ENCODE measurements around the gene WDR41. TPM values are rescaled to one million over a fixed set of nuclear protein-coding genes. Genes with fewer than 3 reads are reported as not detected.

The WDR41 gene
- total RNA-seq, 1 experiment from 2014 or later = 25.2 TPM

- Histone ChIP-seq H3K9me3 (ENCODE audit: insufficient read depth, low read depth) (no peaks in the 10 kb centered on the region), H3K79me2 (ENCODE audit: low read depth) (no peaks in the 10 kb centered on the region), H3K4me1 (replicated peaks; ENCODE audit: insufficient read depth) (no peaks in the 10 kb centered on the region), H3K27ac (no peak overlapping the region), H3K27me3 (ENCODE audit: insufficient read depth, low read depth) (no peaks in the 10 kb centered on the region), H3K36me3 (ENCODE audit: low read depth) (no peaks in the 10 kb centered on the region; the same call in 1 of the 2 replicates), H3K4me2 (no peak overlapping the region), H3K4me3 (no peak overlapping the region), H2AFZ (no peak overlapping the region), H3K9me2 (ENCODE audit: insufficient read depth) (no peaks in the 10 kb centered on the region), H3F3A (ENCODE audit: insufficient read depth, low read depth) (no peaks in the 10 kb centered on the region), H4K20me1 (ENCODE audit: insufficient read depth) (no peaks in the 10 kb centered on the region)
- TF ChIP-seq CTCF (conservative IDR thresholded peaks at IDR 0.05) = no peak
- TF ChIP-seq EZH2 (IDR thresholded peaks at IDR 0.05; ENCODE audit: low read depth) = no peak
- CTCF ChIA-PET = no interaction called here
- DNase-seq = no peak
- no TSS peak for BruUV-seq (replicated peaks)
- intact Hi-C loops (cut with micrococcal nuclease; ENCODE audit: unreplicated experiment) = no loop called here
- POLR2A ChIA-PET (ENCODE audit: unreplicated experiment) = no interaction called here
Observed at GRCh38 chr5:77449981-77450380, 42.1 kb downstream of the WDR41 start.

- Histone ChIP-seq H3K79me2 (ENCODE audit: low read depth) (no peaks in the 10 kb centered on the region), H4K20me1 (ENCODE audit: insufficient read depth) (no peaks in the 10 kb centered on the region), H2AFZ (no peak overlapping the region), H3K9me2 (ENCODE audit: insufficient read depth) (no peaks in the 10 kb centered on the region), H3K4me1 (replicated peaks; ENCODE audit: insufficient read depth) (no peaks in the 10 kb centered on the region), H3K27ac (no peak overlapping the region), H3K27me3 (ENCODE audit: insufficient read depth, low read depth) (no peaks in the 10 kb centered on the region), H3K36me3 (ENCODE audit: low read depth) (no peaks in the 10 kb centered on the region; the same call in 1 of the 2 replicates), H3F3A (ENCODE audit: insufficient read depth, low read depth) (no peaks in the 10 kb centered on the region), H3K9me3 (ENCODE audit: insufficient read depth, low read depth) (no peaks in the 10 kb centered on the region), H3K4me3 (no peak overlapping the region), H3K4me2 (no peak overlapping the region)
- ChIA-PET POLR2A (ENCODE audit: unreplicated experiment) (no interaction called here), CTCF (no interaction called here)
- no peak for DNase-seq
- intact Hi-C loops (cut with micrococcal nuclease; ENCODE audit: unreplicated experiment) = no loop called here
- TF ChIP-seq CTCF (conservative IDR thresholded peaks at IDR 0.05) (no peak), EZH2 (IDR thresholded peaks at IDR 0.05; ENCODE audit: low read depth) (no peak)
- no TSS peak for BruUV-seq (replicated peaks)
Observed at GRCh38 chr5:77449277-77449676, 42.8 kb downstream of the WDR41 start.

- Histone ChIP-seq H3K9me2 (ENCODE audit: insufficient read depth) (no peaks in the 10 kb centered on the region), H3K79me2 (ENCODE audit: low read depth) (no peaks in the 10 kb centered on the region), H3K36me3 (ENCODE audit: low read depth) (no peaks in the 10 kb centered on the region; the same call in 1 of the 2 replicates), H3K4me1 (replicated peaks; ENCODE audit: insufficient read depth) (no peaks in the 10 kb centered on the region), H3K4me3 (no peak overlapping the region), H3F3A (ENCODE audit: insufficient read depth, low read depth) (no peaks in the 10 kb centered on the region), H4K20me1 (ENCODE audit: insufficient read depth) (no peaks in the 10 kb centered on the region), H3K27me3 (ENCODE audit: insufficient read depth, low read depth) (no peaks in the 10 kb centered on the region), H3K27ac (no peak overlapping the region), H3K9me3 (ENCODE audit: insufficient read depth, low read depth) (no peaks in the 10 kb centered on the region), H3K4me2 (no peak overlapping the region), H2AFZ (no peak overlapping the region)
- intact Hi-C loops (cut with micrococcal nuclease; ENCODE audit: unreplicated experiment) = no loop called here
- BruUV-seq (replicated peaks) = no TSS peak
- POLR2A ChIA-PET (ENCODE audit: unreplicated experiment) = no interaction called here
- DNase-seq = no peak
- CTCF ChIA-PET = no interaction called here
- no peak for TF ChIP-seq EZH2 (IDR thresholded peaks at IDR 0.05; ENCODE audit: low read depth)
Observed at GRCh38 chr5:77448831-77449230, 43.3 kb downstream of the WDR41 start.

- Histone ChIP-seq H3K27ac (no peak overlapping the region), H3K79me2 (ENCODE audit: low read depth) (no peaks in the 10 kb centered on the region), H3K27me3 (ENCODE audit: insufficient read depth, low read depth) (no peaks in the 10 kb centered on the region), H4K20me1 (ENCODE audit: insufficient read depth) (no peaks in the 10 kb centered on the region), H3K4me3 (no peak overlapping the region), H3F3A (ENCODE audit: insufficient read depth, low read depth) (no peaks in the 10 kb centered on the region), H3K36me3 (ENCODE audit: low read depth) (no peaks in the 10 kb centered on the region; the same call in 1 of the 2 replicates), H3K4me2 (no peak overlapping the region), H2AFZ (no peak overlapping the region), H3K9me2 (ENCODE audit: insufficient read depth) (no peaks in the 10 kb centered on the region), H3K9me3 (ENCODE audit: insufficient read depth, low read depth) (no peaks in the 10 kb centered on the region), H3K4me1 (replicated peaks; ENCODE audit: insufficient read depth) (no peaks in the 10 kb centered on the region)
- ChIA-PET POLR2A (ENCODE audit: unreplicated experiment) (no interaction called here), CTCF (no interaction called here)
- DNase-seq = no peak
- no TSS peak for BruUV-seq (replicated peaks)
- TF ChIP-seq EZH2 (IDR thresholded peaks at IDR 0.05; ENCODE audit: low read depth) = no peak
- TF ChIP-seq CTCF (conservative IDR thresholded peaks at IDR 0.05) = no peak
- intact Hi-C loops (cut with micrococcal nuclease; ENCODE audit: unreplicated experiment) = no loop called here
Observed at GRCh38 chr5:77444356-77444755, 47.8 kb downstream of the WDR41 start.
